ENCODE measurements around the gene RELL1.

RELL1 gene, protein sequence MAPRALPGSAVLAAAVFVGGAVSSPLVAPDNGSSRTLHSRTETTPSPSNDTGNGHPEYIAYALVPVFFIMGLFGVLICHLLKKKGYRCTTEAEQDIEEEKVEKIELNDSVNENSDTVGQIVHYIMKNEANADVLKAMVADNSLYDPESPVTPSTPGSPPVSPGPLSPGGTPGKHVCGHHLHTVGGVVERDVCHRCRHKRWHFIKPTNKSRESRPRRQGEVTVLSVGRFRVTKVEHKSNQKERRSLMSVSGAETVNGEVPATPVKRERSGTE

DNA sequence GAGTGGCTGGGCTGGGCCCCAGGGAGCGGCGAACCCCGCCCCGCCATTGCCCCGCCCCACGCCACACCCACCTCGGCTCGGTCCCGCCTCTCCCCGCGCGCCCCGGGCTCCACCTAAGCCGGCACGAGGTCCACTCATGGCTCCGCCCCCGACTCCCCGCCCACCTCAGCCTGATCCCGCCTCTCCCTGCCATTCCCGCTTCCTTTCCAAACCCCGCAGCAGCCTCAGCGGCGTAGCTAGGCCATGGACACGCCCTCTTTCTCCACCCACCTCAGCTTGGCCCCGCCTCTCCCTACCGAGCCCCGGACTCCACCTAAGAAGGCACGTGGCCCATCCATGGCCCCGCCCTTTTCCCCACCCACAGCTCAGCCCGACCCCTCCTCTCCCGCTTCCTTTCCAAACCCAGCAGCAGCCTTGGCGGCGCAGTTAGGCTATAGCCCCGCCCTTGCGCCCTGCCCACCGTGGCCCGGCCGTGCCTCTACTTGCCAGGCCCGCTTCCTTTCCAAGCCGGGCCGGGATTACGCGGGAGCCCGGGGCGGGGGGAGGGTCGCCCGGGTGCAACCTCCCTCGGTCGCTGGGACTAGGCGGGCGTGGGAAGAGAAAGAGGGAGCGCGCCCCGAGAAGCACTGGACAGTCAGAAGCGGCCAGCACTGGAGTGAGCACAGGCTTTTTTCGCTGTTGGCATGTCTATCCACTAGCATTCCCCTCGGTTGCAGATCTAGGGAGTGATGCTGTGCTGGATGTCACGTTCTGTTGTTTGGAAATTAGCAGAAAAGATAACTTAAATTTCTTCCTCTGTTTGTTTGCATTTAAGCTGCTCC lies at the start of gene RELL1:
RELL1 (minus strand) TSS at position 4 of the 821 bp plus-strand sequence. CDS start 89 bp downstream, outside the sequence.
- in situ Hi-C loops (cut with MboI; ENCODE audit: low sequenced_read_pairs), result no loop called here

DNA sequence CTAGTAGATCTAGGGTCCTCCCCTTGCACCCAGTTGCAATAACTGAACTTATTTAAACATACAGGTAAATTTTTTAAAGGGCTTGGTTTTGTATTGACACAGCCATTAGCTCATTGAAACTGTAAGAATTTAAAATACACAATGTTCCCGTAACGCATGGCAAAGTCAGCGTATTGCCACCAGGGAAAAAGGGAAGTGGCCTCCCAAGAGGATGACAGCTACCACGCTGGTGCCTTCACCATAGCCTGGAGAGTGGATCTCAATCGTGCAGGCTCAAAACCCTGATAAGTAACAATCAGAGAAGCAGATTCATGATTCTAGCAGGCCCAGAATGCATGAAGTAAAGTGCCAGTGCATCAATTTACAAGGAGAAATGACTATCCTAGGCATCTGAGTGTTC lies 49.4 kb upstream of the RELL1 start:
- in situ Hi-C loops (cut with MboI; ENCODE audit: low sequenced_read_pairs), result no loop called here

- in situ Hi-C loops (cut with MboI; ENCODE audit: low sequenced_read_pairs), result no loop called here
Measured at GRCh38 chr4:37734989-37735388, 48.8 kb upstream of the RELL1 start.

GRCh38 chr4:37733240-37733867 lies 47.2 kb upstream of the RELL1 start:
- in situ Hi-C loops (cut with MboI; ENCODE audit: low sequenced_read_pairs), result no loop called here

- in situ Hi-C loops (cut with MboI; ENCODE audit: low sequenced_read_pairs), result no loop called here
Measured at GRCh38 chr4:37732526-37733186, 46.5 kb upstream of the RELL1 start.

DNA sequence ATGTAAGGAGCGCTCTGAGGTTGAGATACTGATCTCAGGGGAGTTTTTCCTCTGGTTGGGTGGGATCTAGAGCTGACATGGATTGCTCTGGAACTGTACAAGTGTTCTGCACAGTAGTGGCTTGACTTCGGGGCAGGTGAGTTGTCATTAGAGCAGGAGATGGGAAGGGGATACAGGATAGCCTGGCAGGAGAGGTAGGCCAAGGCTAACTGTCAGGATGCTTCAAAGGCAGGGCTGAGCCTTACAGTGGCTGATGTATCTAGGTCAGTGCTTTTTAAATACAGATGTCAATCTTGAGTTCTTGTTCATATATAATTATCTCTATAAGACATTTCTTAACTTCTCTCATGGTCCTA lies 43.5 kb upstream of the RELL1 start:
- in situ Hi-C loops (cut with MboI; ENCODE audit: low sequenced_read_pairs), result no loop called here

- in situ Hi-C loops (cut with MboI; ENCODE audit: low sequenced_read_pairs), result no loop called here
Measured at GRCh38 chr4:37728064-37728463, 41.9 kb upstream of the RELL1 start.

GRCh38 chr4:37727635-37728034 lies 41.5 kb upstream of the RELL1 start:
- in situ Hi-C loops (cut with MboI; ENCODE audit: low sequenced_read_pairs), result no loop called here

DNA sequence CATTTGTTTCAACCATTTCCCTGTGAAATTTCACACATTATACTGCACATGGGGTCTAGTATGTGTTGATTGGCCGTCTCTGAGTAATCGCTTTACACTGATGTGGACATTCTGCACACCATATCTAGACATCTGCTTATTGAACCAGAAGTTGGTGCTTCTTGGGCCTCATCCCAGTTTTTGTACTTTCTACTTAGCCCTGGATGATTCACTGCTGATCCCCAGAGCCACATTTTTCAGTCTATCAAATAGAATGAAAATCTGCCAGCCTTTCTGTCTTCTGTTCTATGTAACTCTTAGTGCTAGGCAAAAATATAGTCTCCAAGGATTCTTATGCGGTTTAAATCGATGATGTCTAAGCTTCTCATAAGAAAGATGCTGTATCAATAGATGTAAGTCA lies 40.5 kb upstream of the RELL1 start:
- in situ Hi-C loops (cut with MboI; ENCODE audit: low sequenced_read_pairs), result no loop called here

GRCh38 chr4:37725718-37726117 lies 39.5 kb upstream of the RELL1 start:
- in situ Hi-C loops (cut with MboI; ENCODE audit: low sequenced_read_pairs), result no loop called here

DNA sequence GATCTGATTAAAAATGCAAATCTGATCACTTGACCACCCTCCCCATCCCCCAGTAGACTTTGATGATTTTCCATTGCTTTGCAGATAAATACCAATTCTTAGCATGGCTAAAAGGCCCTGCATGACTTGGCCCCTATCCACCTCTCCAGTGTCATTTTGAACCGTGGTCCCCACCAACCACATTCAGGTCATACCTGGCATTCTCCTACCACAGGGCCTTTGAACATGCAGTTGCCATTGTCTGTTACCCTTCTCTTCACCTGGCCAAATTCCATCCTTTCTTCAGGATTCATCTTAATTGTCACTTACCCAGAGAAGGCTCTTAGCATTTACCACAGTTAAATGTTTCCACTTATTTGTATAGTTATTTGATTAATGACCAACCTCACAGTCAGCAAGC lies 36.9 kb upstream of the RELL1 start:
- in situ Hi-C loops (cut with MboI; ENCODE audit: low sequenced_read_pairs), result no loop called here

DNA sequence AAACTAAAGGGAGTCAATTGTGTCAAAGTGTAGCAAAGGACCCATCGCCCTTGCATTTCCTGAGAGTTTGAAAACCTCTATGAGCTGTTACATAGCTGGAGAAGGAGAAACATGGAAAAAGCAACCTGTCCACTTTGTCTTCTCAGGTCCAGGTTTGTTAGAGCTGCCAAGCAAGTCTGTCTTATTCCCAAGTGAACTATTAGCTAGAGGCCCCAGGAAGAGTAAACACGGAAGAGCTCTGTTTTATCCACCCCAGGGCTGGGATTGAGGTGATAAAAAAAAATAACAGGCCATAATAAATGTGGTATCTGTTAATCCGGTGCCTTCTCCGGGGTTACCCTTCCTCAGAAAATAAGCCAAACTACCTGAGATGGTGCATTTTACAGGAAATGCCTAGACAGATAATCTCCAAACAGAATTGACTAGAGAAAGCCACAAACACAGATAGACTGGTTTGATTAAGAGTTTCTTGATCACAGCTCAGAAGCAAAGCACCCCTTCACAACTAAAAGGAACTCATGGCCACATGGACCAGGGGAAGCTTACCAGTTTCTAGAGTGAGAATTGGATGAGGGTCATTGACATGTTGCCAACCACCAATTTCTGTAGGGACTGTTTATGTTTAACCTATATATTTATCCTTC lies 35.9 kb upstream of the RELL1 start:
- in situ Hi-C loops (cut with MboI; ENCODE audit: low sequenced_read_pairs), result no loop called here

DNA sequence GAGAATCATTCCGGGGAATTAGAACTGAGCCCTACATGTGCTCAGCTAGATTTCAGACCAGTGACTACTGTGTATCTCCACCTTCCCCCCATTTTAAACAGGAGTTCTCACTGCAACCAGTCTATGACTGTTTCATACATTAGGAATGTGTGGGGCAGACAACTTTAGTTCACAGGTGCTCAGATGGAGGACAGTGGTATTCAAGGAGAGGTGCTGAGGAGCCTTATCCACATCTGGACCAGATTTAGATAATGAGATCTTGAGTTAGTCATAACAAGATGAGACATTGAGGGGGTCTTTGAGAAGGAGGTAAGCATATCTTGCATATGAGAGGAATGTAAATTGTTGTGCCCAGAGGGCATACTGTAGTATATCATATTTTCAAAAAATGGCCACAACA lies 32.8 kb upstream of the RELL1 start:
- in situ Hi-C loops (cut with MboI; ENCODE audit: low sequenced_read_pairs), result no loop called here

DNA sequence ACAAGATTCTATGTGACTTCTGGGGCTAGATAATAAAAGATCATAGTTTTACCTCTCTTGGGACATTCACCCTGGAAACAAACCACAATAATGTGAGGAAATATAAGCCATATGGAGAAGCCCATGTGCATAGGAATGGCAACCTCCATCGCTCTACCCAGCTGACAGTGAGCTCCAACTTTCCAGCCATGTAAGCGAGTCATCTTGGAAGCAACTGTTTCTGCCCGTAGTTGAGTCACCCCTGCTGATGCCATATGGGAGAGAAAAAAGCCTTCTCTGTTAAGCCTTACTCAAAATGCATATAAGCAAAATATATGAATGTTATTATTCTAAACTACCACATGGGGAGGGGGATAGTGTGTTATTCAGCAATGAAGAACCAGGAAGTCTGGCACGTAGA lies 31.4 kb upstream of the RELL1 start:
- in situ Hi-C loops (cut with MboI; ENCODE audit: low sequenced_read_pairs), result no loop called here

- in situ Hi-C loops (cut with MboI; ENCODE audit: low sequenced_read_pairs), result no loop called here
Measured at GRCh38 chr4:37715889-37716402, 29.8 kb upstream of the RELL1 start.

GRCh38 chr4:37710491-37710890 lies 24.3 kb upstream of the RELL1 start:
- in situ Hi-C loops (cut with MboI; ENCODE audit: low sequenced_read_pairs), result no loop called here

DNA sequence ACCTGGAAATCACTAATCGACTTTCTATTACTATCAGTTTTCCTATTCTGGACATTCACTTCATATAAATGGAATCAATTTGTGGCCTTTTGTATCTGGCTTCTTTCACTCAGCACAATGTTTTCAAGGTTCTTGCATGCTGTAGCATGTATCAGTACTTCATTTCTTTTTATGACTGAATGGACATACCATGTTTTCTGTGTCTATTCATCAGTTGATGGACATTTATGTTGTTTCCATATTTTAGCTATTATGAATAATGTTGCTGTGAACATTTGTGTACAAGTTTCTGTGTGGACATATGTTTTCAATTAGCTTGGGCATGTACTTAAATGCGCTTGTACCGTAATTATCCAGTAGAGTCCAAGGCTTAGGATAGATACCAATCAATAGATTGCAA lies 19.9 kb upstream of the RELL1 start:
- in situ Hi-C loops (cut with MboI; ENCODE audit: low sequenced_read_pairs), result no loop called here

DNA sequence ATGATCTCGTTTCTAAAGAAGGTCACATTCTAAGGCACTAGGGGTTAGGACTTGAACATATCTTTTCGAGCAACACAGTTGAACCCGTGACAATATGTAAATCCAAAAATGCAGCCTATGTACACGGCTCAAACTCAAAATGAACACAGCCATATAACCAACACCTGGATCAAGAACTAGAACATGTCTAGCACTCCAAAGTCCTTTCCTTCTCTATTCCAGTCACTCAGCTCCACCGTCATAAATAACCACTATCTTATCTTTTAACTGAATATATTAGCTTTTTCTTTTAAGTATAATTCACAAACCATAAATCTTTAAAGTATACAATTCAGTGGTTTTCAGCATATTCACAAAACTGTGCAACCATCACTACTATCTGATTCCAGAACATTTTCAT lies 19.4 kb upstream of the RELL1 start:
- in situ Hi-C loops (cut with MboI; ENCODE audit: low sequenced_read_pairs), result no loop called here

GRCh38 chr4:37699868-37700481 lies 13.8 kb upstream of the RELL1 start:
- in situ Hi-C loops (cut with MboI; ENCODE audit: low sequenced_read_pairs), result no loop called here

GRCh38 chr4:37697566-37697965 lies 11.4 kb upstream of the RELL1 start:
- in situ Hi-C loops (cut with MboI; ENCODE audit: low sequenced_read_pairs), result no loop called here
